Kidney (tissue), 14 donors: Measurements from ENCODE around the gene STIM2. TPM values are rescaled to one million over a fixed set of nuclear protein-coding genes. Genes with fewer than 3 reads are reported as not detected.

ENCODE experiments used
- DNase-seq, 5 donors: peaks; one replicate each; pipeline ENCODE4 v3.0.0-alpha.2; 2013 to 2020
- FAIRE-seq: peaks from 2 replicates; lab custom pipeline; 2012; peaks lifted over from hg19 to GRCh38; lab: Jason Lieb, UNC
- H3K27ac ChIP-seq, 2 donors: one replicate each; pipeline ENCODE4 v1.7.0; 2013; ENCODE audit warnings: low read depth in 2 of 2, low read length in 2 of 2, inconsistent platforms in 1 of 2
- H3K27me3 ChIP-seq: one replicate; pipeline ENCODE4 v1.7.1; 2013; ENCODE audit warnings: low read length, inconsistent platforms; ENCODE audit not compliant: control insufficient read depth, insufficient read depth
- H3K36me3 ChIP-seq, 3 donors: one replicate each; pipeline versions ENCODE4 v1.7.0 to v1.7.1; 2013; ENCODE audit warnings: low read length in 3 of 3, control low read depth in 1 of 3, inconsistent platforms in 1 of 3; ENCODE audit not compliant: insufficient read depth in 3 of 3, control insufficient read depth in 2 of 3
- H3K4me1 ChIP-seq, 3 donors: one replicate each; pipeline versions ENCODE4 v1.7.0 to v1.7.1; 2013; ENCODE audit warnings: low read length in 3 of 3, inconsistent platforms in 1 of 3, low read depth in 1 of 3; ENCODE audit not compliant: control insufficient read depth in 2 of 3, insufficient read depth in 2 of 3
- H3K4me3 ChIP-seq, 3 donors: one replicate each; pipeline versions ENCODE4 v1.7.0 to v1.8.1; 2013; ENCODE audit warnings: low read length in 3 of 3, control low read depth in 1 of 3, inconsistent platforms in 1 of 3
- H3K9ac ChIP-seq, 3 donors: one replicate each; pipeline versions ENCODE4 v1.7.0 to v1.7.1; 2013; ENCODE audit warnings: low read length in 3 of 3, control low read depth in 1 of 3, inconsistent platforms in 1 of 3
- H3K9me3 ChIP-seq, 3 donors: one replicate each; pipeline versions ENCODE4 v1.7.0 to v1.7.1; 2013; ENCODE audit warnings: low read length in 3 of 3, control low read depth in 1 of 3, inconsistent platforms in 1 of 3; ENCODE audit not compliant: control insufficient read depth in 2 of 3, insufficient read depth in 1 of 3
- CTCF ChIP-seq: IDR thresholded peaks from 3 replicates; pipeline ENCODE4 v1.5.1; 2012; ENCODE audit warnings: mild to moderate bottlenecking, moderate library complexity, borderline replicate concordance; ENCODE audit not compliant: insufficient read depth; ENCODE audit errors: extremely low read depth
- intact Hi-C: fragments of 100-400 bp; cut with DNase I; formaldehyde crosslinking; loops from one replicate; pipeline ENCODE4 v1.11.1; 2022
- polyA plus RNA-seq: library from polyadenylated mRNA; stranded (reverse); fragments of 350-450 nt; fragmentation: Illumina TruSeq; extraction: RNeasy Lipid Tissue Mini Kit (QIAGEN cat#74804); gene quantifications from one replicate; pipeline ENCODE4 v1.2.3, GENCODE V29; 2014; ENCODE audit warnings: low read depth, low replicate concordance; ENCODE audit not compliant: insufficient read depth
- total RNA-seq: library from RNA; stranded (reverse); fragmentation: NEBNext Ultra II Directional; extraction: Animal tissue kit (Norgen Biotek cat#: 25700); gene quantifications from one replicate; pipeline ENCODE4 v1.2.1, GENCODE V29; 2021
- donor health status: control.
- donor health status: control.
- donor health status: control.
- donor health status: control.
- donor health status: control.
- donor health status: DM: yes; HTN: yes; CAD: no.
- donor health status: Normal renal cell carcinoma (clear cell type).

Gene STIM2
- total and polyA plus RNA-seq, 2 donors from 2014 or later = 27.8 to 38.9 TPM

- Histone ChIP-seq H3K36me3 (no peaks in the 10 kb centered on the region), H3K9ac (no peak overlapping the region), H3K4me1 (peaks cover 0 to 2% (median 0%) of the 10 kb centered on the region in 3 donors), H3K4me3 (no peak overlapping the region), H3K27ac (no peak overlapping the region), H3K27me3 (no peaks in the 10 kb centered on the region), H3K9me3 (no peaks in the 10 kb centered on the region)
- FAIRE-seq (no peak), DNase-seq (no peak)
- intact Hi-C loops = no loop called here
- TF ChIP-seq CTCF = no peak
These were observed 46.9 kb upstream of the STIM2 start for GRCh38 chr4:26813698-26814097.

GRCh38 chr4:26815199-26815598 lies 45.4 kb upstream of the STIM2 start:
- no peaks in the 10 kb centered on the region for H3K9me3 ChIP-seq
- FAIRE-seq = no peak
- no peaks in the 10 kb centered on the region for H3K27me3 ChIP-seq
- H3K4me3 ChIP-seq = no peak overlapping the region
- no peaks in the 10 kb centered on the region for H3K36me3 ChIP-seq
- H3K27ac ChIP-seq = no peak overlapping the region
- H3K9ac ChIP-seq = no peak overlapping the region
- intact Hi-C loops = no loop called here
- peaks cover 0 to 2% (median 0%) of the 10 kb centered on the region in 3 donors for H3K4me1 ChIP-seq
- no peak for TF ChIP-seq CTCF
- no peak for DNase-seq

- no peaks in the 10 kb centered on the region for H3K36me3 ChIP-seq
- FAIRE-seq (no peak), DNase-seq (no peak)
- TF ChIP-seq CTCF = no peak
- H3K4me3 ChIP-seq = no peak overlapping the region
- intact Hi-C loops = no loop called here
- H3K27ac ChIP-seq = no peak overlapping the region
- no peak overlapping the region for H3K9ac ChIP-seq
- H3K27me3 ChIP-seq = no peaks in the 10 kb centered on the region
- H3K4me1 ChIP-seq = peaks cover 0 to 2% (median 0%) of the 10 kb centered on the region in 3 donors
- no peaks in the 10 kb centered on the region for H3K9me3 ChIP-seq
These were observed 44.9 kb upstream of the STIM2 start for GRCh38 chr4:26815706-26816105.

GRCh38 chr4:26819026-26819425 lies 41.6 kb upstream of the STIM2 start:
- no peak for FAIRE-seq
- no peak for DNase-seq
- no peak overlapping the region for H3K27ac ChIP-seq
- TF ChIP-seq CTCF = no peak
- intact Hi-C loops = no loop called here
- H3K4me1 ChIP-seq = no peaks in the 10 kb centered on the region
- H3K36me3 ChIP-seq = no peaks in the 10 kb centered on the region
- H3K9me3 ChIP-seq = no peaks in the 10 kb centered on the region
- H3K4me3 ChIP-seq = no peak overlapping the region
- H3K9ac ChIP-seq = no peak overlapping the region
- H3K27me3 ChIP-seq = no peaks in the 10 kb centered on the region
